ENCODE data around the gene KCNJ3. TPM values are rescaled to one million over a fixed set of nuclear protein-coding genes. Genes with fewer than 3 reads are reported as not detected.

The KCNJ3 gene
- total RNA-seq, 1 donor from 2014 or later = 4.2 TPM

GRCh38 chr2:154704991-154705390 is 6.5 kb downstream of the KCNJ3 start:
- no peak overlapping the region for H3K4me3 ChIP-seq
- no peaks in the 10 kb centered on the region for H3K4me1 ChIP-seq
- no peak for TF ChIP-seq POLR2A (IDR thresholded peaks at IDR 0.05)
- TF ChIP-seq, protein P1, sequence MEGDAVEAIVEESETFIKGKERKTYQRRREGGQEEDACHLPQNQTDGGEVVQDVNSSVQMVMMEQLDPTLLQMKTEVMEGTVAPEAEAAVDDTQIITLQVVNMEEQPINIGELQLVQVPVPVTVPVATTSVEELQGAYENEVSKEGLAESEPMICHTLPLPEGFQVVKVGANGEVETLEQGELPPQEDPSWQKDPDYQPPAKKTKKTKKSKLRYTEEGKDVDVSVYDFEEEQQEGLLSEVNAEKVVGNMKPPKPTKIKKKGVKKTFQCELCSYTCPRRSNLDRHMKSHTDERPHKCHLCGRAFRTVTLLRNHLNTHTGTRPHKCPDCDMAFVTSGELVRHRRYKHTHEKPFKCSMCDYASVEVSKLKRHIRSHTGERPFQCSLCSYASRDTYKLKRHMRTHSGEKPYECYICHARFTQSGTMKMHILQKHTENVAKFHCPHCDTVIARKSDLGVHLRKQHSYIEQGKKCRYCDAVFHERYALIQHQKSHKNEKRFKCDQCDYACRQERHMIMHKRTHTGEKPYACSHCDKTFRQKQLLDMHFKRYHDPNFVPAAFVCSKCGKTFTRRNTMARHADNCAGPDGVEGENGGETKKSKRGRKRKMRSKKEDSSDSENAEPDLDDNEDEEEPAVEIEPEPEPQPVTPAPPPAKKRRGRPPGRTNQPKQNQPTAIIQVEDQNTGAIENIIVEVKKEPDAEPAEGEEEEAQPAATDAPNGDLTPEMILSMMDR (IDR thresholded peaks at IDR 0.05) = no peak
- TF ChIP-seq POLR2AphosphoS5 (IDR thresholded peaks at IDR 0.05; ENCODE audit: insufficient read depth in 1 of 2, low read depth in 1 of 2) = no peak
- intact Hi-C loops (cut with DNase I) = no loop called here
- H3K9me3 ChIP-seq = no peaks in the 10 kb centered on the region
- no peak overlapping the region for H3K27ac ChIP-seq
- no peaks in the 10 kb centered on the region for H3K36me3 ChIP-seq
- DNase-seq (ENCODE audit: extremely low spot score in 2 of 2) = no peak
- no peaks in the 10 kb centered on the region for H3K27me3 ChIP-seq

- Histone ChIP-seq H3K4me3 (no peak overlapping the region), H3K36me3 (no peaks in the 10 kb centered on the region), H3K4me1 (no peaks in the 10 kb centered on the region), H3K27ac (no peak overlapping the region), H3K27me3 (no peaks in the 10 kb centered on the region), H3K9me3 (no peaks in the 10 kb centered on the region)
- no peak for DNase-seq (ENCODE audit: extremely low spot score in 2 of 2)
- intact Hi-C loops (cut with DNase I) = no loop called here
- TF ChIP-seq, protein P1 (IDR thresholded peaks at IDR 0.05) = no peak
- no peak for TF ChIP-seq POLR2A (IDR thresholded peaks at IDR 0.05)
- no peak for TF ChIP-seq POLR2AphosphoS5 (IDR thresholded peaks at IDR 0.05; ENCODE audit: insufficient read depth in 1 of 2, low read depth in 1 of 2)
Measured at GRCh38 chr2:154706660-154707059, 8.2 kb downstream of the KCNJ3 start.

- no peak for TF ChIP-seq POLR2AphosphoS5 (IDR thresholded peaks at IDR 0.05; ENCODE audit: insufficient read depth in 1 of 2, low read depth in 1 of 2)
- TF ChIP-seq, protein P1 (IDR thresholded peaks at IDR 0.05) = no peak
- no peak for TF ChIP-seq POLR2A (IDR thresholded peaks at IDR 0.05)
- intact Hi-C loops (cut with DNase I) = no loop called here
- no peak for DNase-seq (ENCODE audit: extremely low spot score in 2 of 2)
Measured at GRCh38 chr2:154707994-154708575, 9.6 kb downstream of the KCNJ3 start.

DNA sequence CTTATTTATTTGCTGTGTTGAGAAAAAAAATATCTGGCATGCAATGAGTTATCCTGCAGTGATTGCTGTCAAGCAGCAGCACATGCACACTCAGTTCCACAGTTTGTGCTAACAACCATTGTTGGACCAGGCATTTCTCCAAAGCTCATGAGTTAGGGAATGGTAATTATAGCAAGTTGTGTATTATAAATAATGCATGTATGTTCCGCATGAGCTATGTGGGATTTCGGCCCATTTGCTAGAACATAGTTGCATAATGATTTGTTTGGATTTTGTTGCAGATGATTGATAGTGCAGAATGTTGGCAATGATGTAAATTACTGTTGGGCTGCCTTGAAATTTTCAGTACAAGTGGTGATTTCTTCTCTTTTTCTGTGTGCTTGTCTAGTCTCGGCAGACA is 10.7 kb downstream of the KCNJ3 start:
- intact Hi-C loops (cut with DNase I) = no loop called here
- Histone ChIP-seq H3K4me1 (no peaks in the 10 kb centered on the region), H3K27ac (no peak overlapping the region), H3K27me3 (no peaks in the 10 kb centered on the region), H3K9me3 (no peaks in the 10 kb centered on the region), H3K36me3 (no peaks in the 10 kb centered on the region), H3K4me3 (no peak overlapping the region)
- TF ChIP-seq, protein P1 (IDR thresholded peaks at IDR 0.05) = no peak
- TF ChIP-seq POLR2A (IDR thresholded peaks at IDR 0.05) = no peak
- TF ChIP-seq POLR2AphosphoS5 (IDR thresholded peaks at IDR 0.05; ENCODE audit: insufficient read depth in 1 of 2, low read depth in 1 of 2) = no peak
- DNase-seq (ENCODE audit: extremely low spot score in 2 of 2) = no peak

More at GRCh38 chr2:154707994-154708575, 9.6 kb downstream of the KCNJ3 start:
- Histone ChIP-seq H3K27me3 (no peaks in the 10 kb centered on the region), H3K4me3 (no peak overlapping the region), H3K27ac (no peak overlapping the region), H3K36me3 (no peaks in the 10 kb centered on the region), H3K9me3 (no peaks in the 10 kb centered on the region), H3K4me1 (no peaks in the 10 kb centered on the region)

DNA sequence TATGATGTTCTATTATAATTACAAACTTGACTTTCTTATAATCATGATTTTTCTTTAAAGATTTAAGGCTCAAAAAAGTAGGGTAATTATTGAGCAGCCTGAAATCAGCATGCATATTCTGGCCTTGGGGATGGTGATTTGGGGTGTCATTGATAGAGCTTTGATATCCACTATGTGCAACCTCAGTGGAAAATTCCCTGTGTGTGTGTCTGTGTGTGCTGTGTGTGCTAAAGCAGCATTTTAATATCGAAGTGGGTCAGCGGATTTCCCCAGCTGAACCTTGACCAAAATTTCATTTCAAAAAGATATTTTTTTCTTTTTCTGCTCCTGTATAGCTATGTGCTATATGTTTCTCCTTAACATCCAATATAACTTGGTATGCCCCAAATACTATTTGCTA is 11.6 kb downstream of the KCNJ3 start:
- intact Hi-C loops (cut with DNase I) = no loop called here
- TF ChIP-seq, protein P1 (IDR thresholded peaks at IDR 0.05) = no peak
- no peak for DNase-seq (ENCODE audit: extremely low spot score in 2 of 2)
- no peak overlapping the region for H3K4me3 ChIP-seq
- H3K4me1 ChIP-seq = no peaks in the 10 kb centered on the region
- H3K36me3 ChIP-seq = no peaks in the 10 kb centered on the region
- no peaks in the 10 kb centered on the region for H3K9me3 ChIP-seq
- no peak overlapping the region for H3K27ac ChIP-seq
- H3K27me3 ChIP-seq = no peaks in the 10 kb centered on the region

Measured in vagina (tissue), 2 donors.